HEK293T (cell line): Measurements from ENCODE around the gene CCSAP.

Experiments
- CTCF ChIA-PET: fragments of 350-600 bp; formaldehyde crosslinking; extraction: SDS; loops from one replicate; lab custom pipeline; 2021; ENCODE audit warnings: antibody characterized with exemption, inconsistent platforms; lab: Yijun Ruan, JAX
- POLR2A ChIA-PET: fragments of 350-600 bp; formaldehyde crosslinking; extraction: SDS; loops from one replicate; lab custom pipeline; 2020; ENCODE audit warnings: antibody characterized with exemption, inconsistent platforms; lab: Yijun Ruan, JAX
- DNase-seq: peaks from one replicate; pipeline ENCODE4 v3.0.0; 2012; ENCODE audit warnings: mixed read lengths; ENCODE audit errors: extremely low spot score
- ARNT ChIP-seq: fragments of 450-650 bp; IDR thresholded peaks from 2 replicates; pipeline ENCODE4 v1.6.1; 2017; ENCODE audit warnings: mild to moderate bottlenecking
- BHLHE40 ChIP-seq: fragments of 450-650 bp; IDR thresholded peaks from 2 replicates; pipeline ENCODE4 v1.6.1; 2016; ENCODE audit warnings: mild to moderate bottlenecking, moderate library complexity, borderline replicate concordance
- CTBP1 ChIP-seq: fragments of 450-650 bp; IDR thresholded peaks from 2 replicates; pipeline ENCODE4 v1.6.1; 2016; ENCODE audit warnings: borderline replicate concordance
- ELF4 ChIP-seq: fragments of 450-650 bp; IDR thresholded peaks from 2 replicates; pipeline ENCODE4 v1.6.1; 2017; ENCODE audit warnings: antibody characterized with exemption
- FOXA1 ChIP-seq: fragments of 450-650 bp; IDR thresholded peaks from 2 replicates; pipeline ENCODE4 v1.6.1; 2016; ENCODE audit warnings: mild to moderate bottlenecking
- FOXK2 ChIP-seq: fragments of 450-650 bp; IDR thresholded peaks from 2 replicates; pipeline ENCODE4 v1.6.1; 2016; ENCODE audit warnings: mild to moderate bottlenecking
- FOXM1 ChIP-seq: fragments of 450-650 bp; IDR thresholded peaks from 2 replicates; pipeline ENCODE4 v1.6.1; 2017; ENCODE audit warnings: mild to moderate bottlenecking, borderline replicate concordance
- HDGF ChIP-seq: fragments of 450-650 bp; IDR thresholded peaks from 2 replicates; pipeline ENCODE4 v1.6.1; 2017; ENCODE audit warnings: antibody characterized with exemption, borderline replicate concordance
- L3MBTL2 ChIP-seq: fragments of 450-650 bp; conservative IDR thresholded peaks from 2 replicates; pipeline ENCODE4 v1.6.1; 2016; ENCODE audit warnings: mild to moderate bottlenecking
- LEF1 ChIP-seq: fragments of 450-650 bp; IDR thresholded peaks from 2 replicates; pipeline ENCODE4 v1.6.1; 2017; ENCODE audit warnings: mild to moderate bottlenecking, borderline replicate concordance
- NFRKB ChIP-seq: fragments of 450-650 bp; IDR thresholded peaks from 2 replicates; pipeline ENCODE4 v1.6.1; 2016; ENCODE audit warnings: mild to moderate bottlenecking, moderate library complexity
- SP1 ChIP-seq: fragments of 450-650 bp; IDR thresholded peaks from 2 replicates; pipeline ENCODE4 v1.6.1; 2017
- SUZ12 ChIP-seq: fragments of 450-650 bp; IDR thresholded peaks from 2 replicates; pipeline ENCODE4 v1.6.1; 2016; ENCODE audit warnings: mild to moderate bottlenecking
- TARDBP ChIP-seq: fragments of 450-650 bp; IDR thresholded peaks from 2 replicates; pipeline ENCODE4 v1.6.1; 2016
- ZNF384 ChIP-seq: fragments of 450-650 bp; IDR thresholded peaks from 2 replicates; pipeline ENCODE4 v1.6.1; 2016
- TF ChIP-seq, protein P1 (sequence below): fragments of 450-650 bp; IDR thresholded peaks from 2 replicates; pipeline ENCODE4 v1.6.1; 2016

CCSAP gene

DNA sequence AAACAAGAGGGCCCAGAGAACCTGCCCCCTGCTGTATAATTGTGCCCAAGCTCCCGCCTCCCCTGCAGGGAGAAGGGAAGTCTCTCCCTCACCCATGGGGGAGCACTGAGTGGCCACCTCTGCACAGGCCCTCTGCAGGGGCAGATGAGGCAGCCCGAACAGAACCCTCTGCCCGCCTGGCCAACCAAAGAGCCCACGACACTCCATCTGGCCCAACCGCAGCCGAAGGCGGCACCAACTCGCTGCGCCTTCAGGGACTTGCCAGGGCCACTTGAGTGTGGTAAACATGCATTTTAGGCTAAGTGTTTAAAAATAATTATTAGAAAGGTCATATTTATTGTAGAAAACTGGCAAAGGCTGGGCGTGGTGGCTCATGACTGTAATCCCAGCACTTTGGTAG lies 34.6 kb upstream of the CCSAP start:
- CTCF ChIA-PET, result no interaction called here
- POLR2A ChIA-PET, result no interaction called here
- no peak for TF ChIP-seq FOXM1
- no peak for DNase-seq

DNA sequence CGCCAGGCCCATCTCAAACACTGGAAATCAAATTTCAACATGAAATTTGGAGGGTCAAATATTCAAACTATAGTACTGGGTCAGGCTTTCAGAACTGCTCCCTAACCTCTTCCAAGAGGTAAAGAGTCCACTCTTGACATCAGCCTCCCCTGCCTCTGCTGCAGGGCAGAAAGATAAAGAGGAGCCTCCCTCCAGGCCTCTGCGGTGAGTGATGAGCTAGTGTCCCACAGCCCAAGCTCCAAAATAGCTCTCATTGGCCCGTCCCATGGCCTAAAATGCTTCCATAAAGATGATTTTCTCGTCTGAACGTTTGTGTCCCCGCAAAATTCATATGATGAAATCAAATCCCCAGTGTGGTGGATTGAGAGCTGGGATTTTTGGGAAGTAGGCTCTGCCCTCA lies 33.7 kb upstream of the CCSAP start:
- no peak for DNase-seq
- CTCF ChIA-PET, result no interaction called here
- POLR2A ChIA-PET, result no interaction called here
- no peak for TF ChIP-seq FOXK2
- no peak for TF ChIP-seq LEF1

DNA sequence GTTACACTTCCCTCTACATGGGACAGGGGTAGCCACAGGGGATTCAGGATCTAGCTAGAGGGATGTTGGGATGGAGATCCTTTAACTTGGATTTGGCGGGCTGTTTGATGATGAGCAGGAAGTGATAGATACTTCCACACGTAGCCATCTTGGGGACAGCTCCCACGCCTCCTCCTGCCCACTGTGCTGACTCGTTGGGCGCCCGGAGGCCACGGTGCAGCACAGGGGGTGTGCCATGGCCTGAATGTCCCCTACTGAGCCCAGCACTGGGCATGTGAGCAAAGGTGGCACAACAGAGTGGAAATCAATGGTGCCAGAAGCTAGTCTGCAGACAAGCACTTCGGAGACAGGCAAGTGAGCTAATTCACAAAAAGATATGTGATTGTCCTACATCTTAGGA lies 31.6 kb upstream of the CCSAP start:
- CTCF ChIA-PET, result no interaction called here

DNA sequence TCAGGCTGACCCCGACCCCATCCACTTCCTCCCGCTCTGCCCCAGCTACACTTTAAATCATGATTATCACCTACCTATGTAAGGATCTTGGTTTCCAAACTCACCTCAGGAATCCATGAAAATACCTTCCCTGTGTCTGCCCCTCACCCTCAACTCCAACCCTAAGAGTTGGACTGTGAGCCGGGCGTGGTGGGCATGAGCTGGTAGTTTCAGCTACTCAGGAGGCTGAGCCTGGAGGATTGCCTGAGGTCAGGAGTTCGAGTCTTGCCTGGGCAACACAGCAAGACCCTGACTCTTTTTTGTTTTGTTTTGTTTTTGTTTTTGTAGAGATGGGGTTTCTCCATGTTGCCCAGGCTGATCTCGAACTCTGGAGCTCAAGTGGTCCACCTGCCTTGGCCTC lies 30.5 kb upstream of the CCSAP start:
- no peak for DNase-seq
- no peak for TF ChIP-seq TARDBP
- POLR2A ChIA-PET, result interaction anchor here (0.7 kb wide), 1 partner anchor 24 kb away, joined by 3 read pairs; no protein-coding TSS in a partner anchor
- CTCF ChIA-PET, result no interaction called here

More for the DNA sequence above, 31.6 kb upstream of the CCSAP start:
- DNase-seq, result no peak
- TF ChIP-seq SP1 (no peak), HDGF (no peak), FOXA1 (no peak), LEF1 (no peak), SUZ12 (no peak), FOXM1 (no peak), NFRKB (no peak), ARNT (no peak), BHLHE40 (no peak), ZNF384 (no peak), CTBP1 (no peak), ELF4 (no peak)
- TF ChIP-seq, protein P1, sequence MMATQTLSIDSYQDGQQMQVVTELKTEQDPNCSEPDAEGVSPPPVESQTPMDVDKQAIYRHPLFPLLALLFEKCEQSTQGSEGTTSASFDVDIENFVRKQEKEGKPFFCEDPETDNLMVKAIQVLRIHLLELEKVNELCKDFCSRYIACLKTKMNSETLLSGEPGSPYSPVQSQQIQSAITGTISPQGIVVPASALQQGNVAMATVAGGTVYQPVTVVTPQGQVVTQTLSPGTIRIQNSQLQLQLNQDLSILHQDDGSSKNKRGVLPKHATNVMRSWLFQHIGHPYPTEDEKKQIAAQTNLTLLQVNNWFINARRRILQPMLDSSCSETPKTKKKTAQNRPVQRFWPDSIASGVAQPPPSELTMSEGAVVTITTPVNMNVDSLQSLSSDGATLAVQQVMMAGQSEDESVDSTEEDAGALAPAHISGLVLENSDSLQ, result no peak
- POLR2A ChIA-PET, result no interaction called here

DNA sequence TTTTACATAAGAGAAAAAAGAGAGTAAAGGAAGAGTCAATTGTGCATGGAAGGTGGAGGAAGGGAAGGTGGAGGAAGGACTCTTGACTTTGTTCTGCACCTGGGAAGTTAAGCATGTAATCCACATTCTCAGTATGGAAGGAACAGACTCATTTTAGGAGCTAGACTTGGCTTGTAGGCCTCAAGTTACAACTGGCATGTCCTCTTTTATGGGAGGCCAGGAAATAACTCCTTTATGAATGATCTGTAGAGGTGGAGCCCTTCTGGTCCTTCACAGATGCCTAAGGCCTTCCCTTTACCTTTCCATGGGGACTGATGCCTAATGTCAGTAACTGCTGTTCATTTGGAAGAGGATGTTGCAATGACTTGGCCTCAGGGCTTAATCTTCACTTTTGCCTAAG lies 29.4 kb upstream of the CCSAP start:
- ChIA-PET POLR2A (no interaction called here), CTCF (no interaction called here)

DNA sequence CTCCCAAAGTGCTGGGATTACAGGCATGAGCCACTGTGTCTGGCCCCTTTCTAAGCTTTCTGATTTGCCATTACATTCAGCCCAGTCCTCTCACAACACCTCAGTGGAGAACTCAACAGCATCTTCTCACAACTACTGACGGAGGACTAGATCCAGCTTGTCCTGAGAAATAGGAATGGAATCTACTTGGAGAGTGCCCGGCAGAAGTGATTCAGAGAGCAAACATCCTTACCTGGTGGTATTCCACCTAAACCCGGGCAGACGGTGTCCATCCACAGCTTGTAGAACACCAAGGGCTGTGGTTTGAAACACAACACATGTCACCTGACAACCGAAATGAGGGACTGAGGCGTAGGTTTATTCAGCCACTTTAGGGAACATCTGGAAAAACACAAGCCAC lies 28.8 kb upstream of the CCSAP start:
- no peak for TF ChIP-seq L3MBTL2

More for the DNA sequence above, 29.4 kb upstream of the CCSAP start:
- TF ChIP-seq HDGF (no peak), FOXM1 (no peak), NFRKB (no peak), ELF4 (no peak), ARNT (no peak), BHLHE40 (no peak), FOXA1 (no peak), SUZ12 (no peak), SP1 (no peak), LEF1 (no peak), CTBP1 (no peak)
- TF ChIP-seq, protein P1, result no peak
- no peak for DNase-seq

DNA sequence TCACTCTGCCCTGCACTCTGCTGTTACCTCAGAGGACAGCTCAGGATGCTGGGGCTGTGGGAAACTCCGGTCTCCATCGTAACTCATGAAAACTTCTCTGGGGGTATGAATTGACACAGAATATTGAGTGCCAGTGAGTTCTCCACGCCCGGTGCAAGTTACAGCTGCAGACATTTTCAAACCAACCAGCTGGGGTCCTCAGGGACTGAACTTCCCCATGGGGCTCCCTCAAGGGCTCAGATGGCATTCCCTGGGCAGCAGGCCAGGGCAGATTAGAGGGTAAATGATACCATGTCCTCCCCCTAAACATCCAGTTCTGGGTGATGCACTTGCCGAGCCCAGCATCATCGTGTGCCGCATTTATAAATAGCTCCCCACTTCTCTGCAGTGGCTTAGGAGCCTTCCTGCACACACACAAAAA lies 27.8 kb upstream of the CCSAP start:
- CTCF ChIA-PET, result interaction anchor here (1.4 kb wide), 1 partner anchor 19 kb away, joined by 3 read pairs; no protein-coding TSS in a partner anchor
- no peak for DNase-seq
- POLR2A ChIA-PET, result no interaction called here

More for the DNA sequence above, 28.8 kb upstream of the CCSAP start:
- CTCF ChIA-PET, result no interaction called here
- POLR2A ChIA-PET, result no interaction called here
- no peak for DNase-seq

More for the DNA sequence above, 27.8 kb upstream of the CCSAP start:
- TF ChIP-seq BHLHE40 (no peak), NFRKB (no peak), SP1 (no peak), ARNT (no peak), ELF4 (no peak), CTBP1 (no peak), FOXK2 (no peak), FOXM1 (no peak), ZNF384 (no peak), HDGF (no peak), TARDBP (no peak), SUZ12 (no peak), FOXA1 (no peak), LEF1 (no peak), L3MBTL2 (no peak)
- TF ChIP-seq, protein P1, result no peak
